ENCODE measurements around the gene TAGLN. TPM values are rescaled to one million over a fixed set of nuclear protein-coding genes. Genes with fewer than 3 reads are reported as not detected.

Gene TAGLN
- total RNA-seq, 1 experiment from 2014 or later, result 11.0 TPM

DNA sequence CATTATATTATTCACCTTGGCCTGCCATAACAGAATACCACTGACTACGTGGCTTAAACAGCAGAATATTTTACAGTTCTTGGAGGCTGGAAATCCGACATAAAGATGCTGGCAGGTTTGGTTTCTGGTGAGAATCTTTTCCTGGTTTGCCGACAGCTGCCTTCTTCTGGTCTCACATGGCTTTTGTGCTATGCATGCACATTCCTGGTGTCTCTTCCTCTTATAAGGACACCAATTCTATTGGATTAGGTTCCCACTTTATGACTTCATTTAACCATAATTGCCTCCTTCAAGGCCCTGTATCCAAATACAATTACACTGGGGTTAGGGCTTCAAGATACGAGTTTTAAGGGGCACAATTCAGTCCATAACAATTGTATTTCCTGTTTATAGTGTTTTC is 50.4 kb downstream of the TAGLN start:
- no peaks in the 10 kb centered on the region for H4K20me1 ChIP-seq (ENCODE audit: insufficient read depth)
- no peaks in the 10 kb centered on the region for H3K27me3 ChIP-seq (ENCODE audit: insufficient read depth, low read depth)
- TF ChIP-seq EZH2 (IDR thresholded peaks at IDR 0.05; ENCODE audit: low read depth), result no peak
- TF ChIP-seq, protein P1, sequence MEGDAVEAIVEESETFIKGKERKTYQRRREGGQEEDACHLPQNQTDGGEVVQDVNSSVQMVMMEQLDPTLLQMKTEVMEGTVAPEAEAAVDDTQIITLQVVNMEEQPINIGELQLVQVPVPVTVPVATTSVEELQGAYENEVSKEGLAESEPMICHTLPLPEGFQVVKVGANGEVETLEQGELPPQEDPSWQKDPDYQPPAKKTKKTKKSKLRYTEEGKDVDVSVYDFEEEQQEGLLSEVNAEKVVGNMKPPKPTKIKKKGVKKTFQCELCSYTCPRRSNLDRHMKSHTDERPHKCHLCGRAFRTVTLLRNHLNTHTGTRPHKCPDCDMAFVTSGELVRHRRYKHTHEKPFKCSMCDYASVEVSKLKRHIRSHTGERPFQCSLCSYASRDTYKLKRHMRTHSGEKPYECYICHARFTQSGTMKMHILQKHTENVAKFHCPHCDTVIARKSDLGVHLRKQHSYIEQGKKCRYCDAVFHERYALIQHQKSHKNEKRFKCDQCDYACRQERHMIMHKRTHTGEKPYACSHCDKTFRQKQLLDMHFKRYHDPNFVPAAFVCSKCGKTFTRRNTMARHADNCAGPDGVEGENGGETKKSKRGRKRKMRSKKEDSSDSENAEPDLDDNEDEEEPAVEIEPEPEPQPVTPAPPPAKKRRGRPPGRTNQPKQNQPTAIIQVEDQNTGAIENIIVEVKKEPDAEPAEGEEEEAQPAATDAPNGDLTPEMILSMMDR (conservative IDR thresholded peaks at IDR 0.05), result no peak
- intact Hi-C loops (cut with micrococcal nuclease; ENCODE audit: unreplicated experiment), result no loop called here
- H3K27ac ChIP-seq, result no peak overlapping the region
- H3F3A ChIP-seq (ENCODE audit: insufficient read depth, low read depth), result no peaks in the 10 kb centered on the region
- no peak for DNase-seq
- CTCF ChIA-PET, result no interaction called here
- no peaks in the 10 kb centered on the region for H3K9me2 ChIP-seq (ENCODE audit: insufficient read depth)
- H3K4me1 ChIP-seq (replicated peaks; ENCODE audit: insufficient read depth), result no peaks in the 10 kb centered on the region
- H3K79me2 ChIP-seq (ENCODE audit: low read depth), result no peaks in the 10 kb centered on the region
- no peaks in the 10 kb centered on the region for H3K9me3 ChIP-seq (ENCODE audit: insufficient read depth, low read depth)
- H2AFZ ChIP-seq, result no peak overlapping the region
- POLR2A ChIA-PET (ENCODE audit: unreplicated experiment), result no interaction called here
- no peak overlapping the region for H3K4me3 ChIP-seq
- BruUV-seq (replicated peaks), result no TSS peak
- H3K36me3 ChIP-seq (ENCODE audit: low read depth), result peaks cover 22% of the 10 kb centered on the region
- no peak overlapping the region for H3K4me2 ChIP-seq

DNA sequence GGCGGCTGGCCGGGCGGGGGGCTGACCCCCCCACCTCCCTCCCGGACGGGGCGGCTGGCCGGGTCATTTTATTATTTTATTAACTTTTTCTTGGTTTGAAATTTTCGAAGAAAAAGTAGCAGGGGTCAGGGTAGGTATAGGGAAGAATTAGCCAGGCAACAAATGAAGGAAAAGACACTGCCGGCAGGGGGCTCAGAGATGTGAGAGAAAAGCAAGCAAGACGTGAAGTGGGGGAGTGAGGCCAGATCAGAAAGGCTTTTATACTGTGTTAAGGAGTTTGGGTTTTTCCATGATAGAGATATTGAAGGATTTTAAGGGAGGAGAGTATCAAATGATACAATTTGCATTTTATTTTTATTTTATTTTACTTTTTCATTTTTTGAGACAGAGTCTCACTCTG is 52.3 kb downstream of the TAGLN start:
- Histone ChIP-seq H3K9me2 (ENCODE audit: insufficient read depth) (no peaks in the 10 kb centered on the region), H3K27me3 (ENCODE audit: insufficient read depth, low read depth) (no peaks in the 10 kb centered on the region), H4K20me1 (ENCODE audit: insufficient read depth) (no peaks in the 10 kb centered on the region), H2AFZ (no peak overlapping the region), H3K4me1 (replicated peaks; ENCODE audit: insufficient read depth) (no peaks in the 10 kb centered on the region), H3K9me3 (ENCODE audit: insufficient read depth, low read depth) (no peaks in the 10 kb centered on the region), H3K27ac (no peak overlapping the region), H3K36me3 (ENCODE audit: low read depth) (peaks cover 14% of the 10 kb centered on the region), H3K4me2 (no peak overlapping the region), H3F3A (ENCODE audit: insufficient read depth, low read depth) (no peaks in the 10 kb centered on the region), H3K4me3 (no peak overlapping the region), H3K79me2 (ENCODE audit: low read depth) (no peaks in the 10 kb centered on the region)
- CTCF ChIA-PET, result no interaction called here
- POLR2A ChIA-PET (ENCODE audit: unreplicated experiment), result no interaction called here
- no peak for TF ChIP-seq EZH2 (IDR thresholded peaks at IDR 0.05; ENCODE audit: low read depth)
- TF ChIP-seq, protein P1 (conservative IDR thresholded peaks at IDR 0.05), result no peak
- no TSS peak for BruUV-seq (replicated peaks)
- no peak for DNase-seq
- intact Hi-C loops (cut with micrococcal nuclease; ENCODE audit: unreplicated experiment), result no loop called here

GRCh38 chr11:117255966-117256365 is 56.8 kb downstream of the TAGLN start:
- CTCF ChIA-PET, result no interaction called here
- Histone ChIP-seq H3K4me2 (no peak overlapping the region), H3K4me3 (no peak overlapping the region), H3K9me2 (ENCODE audit: insufficient read depth) (no peaks in the 10 kb centered on the region), H3K4me1 (replicated peaks; ENCODE audit: insufficient read depth) (no peaks in the 10 kb centered on the region), H3K36me3 (ENCODE audit: low read depth) (0 out of 2 replicates have a peak, but pooled peaks cover 8% of the 10 kb centered on the region), H3F3A (ENCODE audit: insufficient read depth, low read depth) (no peaks in the 10 kb centered on the region), H4K20me1 (ENCODE audit: insufficient read depth) (no peaks in the 10 kb centered on the region), H3K79me2 (ENCODE audit: low read depth) (no peaks in the 10 kb centered on the region), H2AFZ (no peak overlapping the region), H3K27me3 (ENCODE audit: insufficient read depth, low read depth) (no peaks in the 10 kb centered on the region), H3K27ac (no peak overlapping the region), H3K9me3 (ENCODE audit: insufficient read depth, low read depth) (no peaks in the 10 kb centered on the region)
- POLR2A ChIA-PET (ENCODE audit: unreplicated experiment), result no interaction called here
- intact Hi-C loops (cut with micrococcal nuclease; ENCODE audit: unreplicated experiment), result no loop called here
- DNase-seq, result no peak
- TF ChIP-seq EZH2 (IDR thresholded peaks at IDR 0.05; ENCODE audit: low read depth), result no peak
- TF ChIP-seq, protein P1 (conservative IDR thresholded peaks at IDR 0.05), result no peak
- BruUV-seq (replicated peaks), result no TSS peak
